ENCODE data around the gene CFTR.

The CFTR gene

DNA sequence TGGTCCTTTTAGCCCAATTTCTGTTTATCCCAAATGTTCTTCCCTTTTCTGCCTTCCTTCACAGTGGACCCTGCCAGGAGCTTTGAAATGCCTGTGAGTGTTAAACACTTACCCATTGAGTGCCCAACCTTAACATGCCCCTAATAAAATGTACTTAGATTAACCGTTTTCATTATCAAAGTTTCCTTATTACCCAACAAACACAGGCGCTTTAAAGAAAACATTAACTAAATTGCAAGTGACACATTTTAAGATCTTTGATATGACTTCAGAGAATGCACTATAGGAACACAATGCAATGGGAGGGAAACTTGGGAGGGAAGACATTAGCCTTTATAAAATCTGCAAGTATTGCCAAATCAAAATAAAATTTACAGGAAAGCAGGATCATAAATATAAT, 177.0 kb downstream of the CFTR start:
- FAIRE-seq, result no peak

GRCh38 chr7:117659531-117660011, 179.7 kb downstream of the CFTR start:
- FAIRE-seq, result no peak

GRCh38 chr7:117661328-117661727, 181.5 kb downstream of the CFTR start:
- FAIRE-seq, result no peak

DNA sequence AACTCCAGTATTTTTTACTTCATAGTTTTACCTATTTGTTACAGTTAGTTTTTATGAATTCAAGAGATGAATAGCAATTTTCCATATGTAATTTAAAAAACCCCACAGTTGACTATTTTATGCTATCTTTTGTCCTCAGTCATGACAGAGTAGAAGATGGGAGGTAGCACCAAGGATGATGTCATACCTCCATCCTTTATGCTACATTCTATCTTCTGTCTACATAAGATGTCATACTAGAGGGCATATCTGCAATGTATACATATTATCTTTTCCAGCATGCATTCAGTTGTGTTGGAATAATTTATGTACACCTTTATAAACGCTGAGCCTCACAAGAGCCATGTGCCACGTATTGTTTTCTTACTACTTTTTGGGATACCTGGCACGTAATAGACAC, 184.2 kb downstream of the CFTR start:
- no peak for FAIRE-seq

DNA sequence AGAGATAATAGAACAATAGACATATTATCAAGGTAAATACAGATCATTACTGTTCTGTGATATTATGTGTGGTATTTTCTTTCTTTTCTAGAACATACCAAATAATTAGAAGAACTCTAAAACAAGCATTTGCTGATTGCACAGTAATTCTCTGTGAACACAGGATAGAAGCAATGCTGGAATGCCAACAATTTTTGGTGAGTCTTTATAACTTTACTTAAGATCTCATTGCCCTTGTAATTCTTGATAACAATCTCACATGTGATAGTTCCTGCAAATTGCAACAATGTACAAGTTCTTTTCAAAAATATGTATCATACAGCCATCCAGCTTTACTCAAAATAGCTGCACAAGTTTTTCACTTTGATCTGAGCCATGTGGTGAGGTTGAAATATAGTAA, 185.5 kb downstream of the CFTR start:
- FAIRE-seq, result no peak

- no peak for FAIRE-seq
These were observed 186.2 kb downstream of the CFTR start for GRCh38 chr7:117666031-117666430.

DNA sequence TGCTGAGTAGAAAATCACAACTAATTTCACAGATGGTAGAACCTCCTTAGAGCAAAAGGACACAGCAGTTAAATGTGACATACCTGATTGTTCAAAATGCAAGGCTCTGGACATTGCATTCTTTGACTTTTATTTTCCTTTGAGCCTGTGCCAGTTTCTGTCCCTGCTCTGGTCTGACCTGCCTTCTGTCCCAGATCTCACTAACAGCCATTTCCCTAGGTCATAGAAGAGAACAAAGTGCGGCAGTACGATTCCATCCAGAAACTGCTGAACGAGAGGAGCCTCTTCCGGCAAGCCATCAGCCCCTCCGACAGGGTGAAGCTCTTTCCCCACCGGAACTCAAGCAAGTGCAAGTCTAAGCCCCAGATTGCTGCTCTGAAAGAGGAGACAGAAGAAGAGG, 186.9 kb downstream of the CFTR start:
- no peak for FAIRE-seq

- no peak for FAIRE-seq
These were observed 187.6 kb downstream of the CFTR start for GRCh38 chr7:117667456-117667855.

DNA sequence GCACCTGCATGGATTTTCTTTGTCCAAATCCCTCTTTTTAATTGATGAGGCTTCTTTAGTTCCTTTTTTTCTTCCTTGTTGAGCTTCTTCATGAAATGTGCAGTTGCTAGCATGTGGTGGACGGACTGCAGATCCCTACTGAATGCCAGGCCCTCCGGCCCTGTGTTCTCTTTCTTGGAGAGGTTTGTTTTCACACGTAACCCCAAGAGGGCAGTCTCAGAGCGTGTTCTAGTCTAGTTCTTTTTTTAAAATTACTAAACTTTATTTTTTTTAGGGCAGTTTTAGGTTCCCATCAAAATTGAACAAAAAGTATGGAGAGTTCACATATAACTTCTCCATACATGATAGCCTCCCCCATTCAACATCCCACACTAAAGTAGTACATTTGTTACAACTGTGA, 190.0 kb downstream of the CFTR start:
- FAIRE-seq, result no peak

DNA sequence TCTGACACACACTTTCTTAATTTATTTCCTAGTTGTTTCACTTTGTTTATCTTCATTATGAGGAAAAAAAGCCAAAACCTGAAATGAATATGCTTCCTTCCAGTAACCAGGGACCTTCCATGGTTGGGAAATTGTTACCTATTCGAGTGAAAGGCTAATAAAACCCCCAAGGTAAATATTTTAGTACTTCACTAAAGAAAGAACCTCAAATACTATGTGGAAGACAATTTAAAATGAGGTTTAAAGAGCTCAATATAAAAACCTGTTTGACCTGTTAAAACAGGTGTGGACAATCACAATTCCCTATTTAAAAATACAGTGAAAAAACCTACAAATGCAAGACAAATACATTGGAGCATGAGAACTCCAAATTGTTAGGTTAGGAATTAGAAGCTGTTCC, 192.6 kb downstream of the CFTR start:
- no peak for FAIRE-seq

GRCh38 chr7:117673367-117673766, 193.5 kb downstream of the CFTR start:
- FAIRE-seq, result no peak

DNA sequence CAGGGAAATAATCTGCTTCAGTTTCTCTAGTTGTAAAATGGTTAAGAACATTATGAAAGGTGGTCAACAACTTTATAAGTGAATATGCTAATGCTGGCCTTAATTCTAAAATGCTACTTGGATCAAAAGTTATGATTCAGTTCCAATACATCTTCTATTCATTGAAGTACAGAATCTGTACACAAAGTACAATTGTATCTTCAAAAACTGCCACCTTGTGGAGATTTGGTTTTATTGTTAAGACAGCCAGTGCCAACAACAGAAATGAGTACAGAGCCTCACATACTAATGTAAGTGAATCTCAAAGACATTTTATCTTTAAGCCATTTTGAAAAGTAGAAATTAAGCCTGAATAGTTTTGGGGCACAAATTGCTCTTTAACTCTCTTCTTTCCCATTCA, 194.0 kb downstream of the CFTR start:
- peak; percentile 89 for FAIRE-seq

GRCh38 chr7:117674617-117675016, 194.8 kb downstream of the CFTR start:
- no peak for FAIRE-seq

DNA sequence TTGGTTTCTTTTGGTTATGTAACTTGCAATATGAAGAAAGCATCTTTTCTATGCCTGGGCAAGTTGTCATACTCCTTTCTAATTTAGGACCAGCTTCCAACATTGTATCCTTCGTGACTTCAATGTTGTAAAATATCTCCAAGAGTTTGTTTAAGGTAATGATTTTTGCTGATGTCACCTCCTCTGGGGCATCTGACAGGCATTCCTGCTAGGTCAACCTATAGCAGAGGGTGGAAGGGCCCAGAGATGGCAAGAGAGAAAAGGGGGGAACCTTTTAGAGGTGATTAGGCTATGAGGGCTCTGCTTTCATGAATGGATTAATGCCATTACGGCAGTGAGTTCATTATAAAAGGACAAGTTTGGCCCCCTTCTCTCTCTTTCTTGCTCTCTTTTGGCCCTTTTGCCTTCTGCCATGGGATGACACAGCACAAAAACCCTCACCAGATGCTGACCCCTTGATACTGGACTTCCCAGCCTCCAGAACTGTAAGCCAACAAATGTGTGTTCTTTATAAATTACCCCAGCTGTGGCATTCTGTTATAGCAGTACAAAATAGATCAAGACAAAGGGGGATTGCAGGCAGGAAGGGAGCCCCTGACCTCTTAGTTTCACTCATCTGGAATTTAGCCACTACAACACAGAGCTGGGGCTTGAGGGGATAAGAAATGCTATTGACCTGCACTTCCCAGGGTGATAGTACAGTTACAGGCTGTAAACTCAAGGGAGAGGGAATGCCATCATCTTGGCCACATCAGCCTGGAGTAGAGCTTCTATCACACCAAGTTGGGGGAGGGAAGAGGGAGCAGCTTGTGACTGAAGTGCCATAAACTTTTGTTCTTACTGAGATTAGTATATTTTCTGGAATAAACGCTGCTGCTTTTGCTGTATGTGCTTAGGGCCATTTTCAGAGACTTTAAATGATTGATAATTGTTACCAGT, 195.9 kb downstream of the CFTR start:
- FAIRE-seq, result no peak

GRCh38 chr7:117679120-117679519, 199.3 kb downstream of the CFTR start:
- no peak for FAIRE-seq

DNA sequence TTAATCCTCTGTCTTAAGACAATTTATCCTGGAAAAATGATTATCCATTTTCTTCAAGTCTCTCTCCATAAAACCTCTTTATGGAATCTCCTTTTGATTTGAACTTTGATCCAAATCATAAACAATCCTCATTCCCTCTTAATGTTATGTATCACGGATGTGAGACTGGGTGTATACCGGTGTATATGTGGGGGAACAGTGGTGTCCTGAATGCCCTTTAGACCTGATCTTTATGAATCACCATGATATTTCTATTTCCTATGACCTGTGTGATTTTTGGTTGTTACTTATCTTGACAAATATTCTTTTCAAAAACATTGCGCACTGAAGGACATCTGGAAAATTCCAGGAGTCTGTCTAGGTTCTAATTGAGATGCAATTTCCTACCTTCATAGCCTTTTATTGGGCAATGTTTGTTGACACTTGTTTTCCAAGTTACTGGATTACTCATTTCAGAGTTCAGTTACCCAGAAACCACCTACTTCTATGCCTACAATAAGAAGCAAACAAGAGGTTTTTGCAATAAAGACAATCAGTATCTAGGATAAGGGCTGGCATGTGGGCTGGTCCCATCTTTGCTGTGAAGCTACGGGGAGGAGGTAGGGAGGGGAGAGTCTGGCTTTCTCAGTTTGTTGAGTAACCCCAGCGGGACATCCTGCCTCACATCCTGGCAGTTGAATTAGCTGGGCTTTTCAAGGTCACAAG, 203.0 kb downstream of the CFTR start:
- FAIRE-seq, result no peak

GRCh38 chr7:117683430-117684175, 203.8 kb downstream of the CFTR start:
- FAIRE-seq, result no peak

DNA sequence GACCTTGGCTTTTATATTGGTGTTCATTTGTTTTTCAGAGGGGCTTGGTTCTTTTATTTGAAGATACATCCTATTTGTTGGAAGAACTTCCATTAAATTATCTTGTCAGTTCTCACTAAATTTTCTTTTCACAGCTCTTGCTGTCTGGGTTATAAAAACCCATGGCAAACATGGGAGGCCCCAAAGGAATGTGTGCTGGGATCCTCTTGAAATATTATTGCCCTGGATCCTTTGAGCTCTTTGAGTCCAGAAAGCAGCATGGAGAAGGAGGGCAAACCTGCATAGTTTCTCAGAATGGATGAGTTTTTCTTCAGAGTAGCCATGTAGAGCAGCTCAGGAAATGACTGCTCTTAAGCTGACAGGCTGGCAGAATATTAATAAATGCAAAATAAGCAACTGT, 206.0 kb downstream of the CFTR start:
- no peak for FAIRE-seq

- no peak for FAIRE-seq
These were observed 206.6 kb downstream of the CFTR start for GRCh38 chr7:117686311-117686935.

DNA sequence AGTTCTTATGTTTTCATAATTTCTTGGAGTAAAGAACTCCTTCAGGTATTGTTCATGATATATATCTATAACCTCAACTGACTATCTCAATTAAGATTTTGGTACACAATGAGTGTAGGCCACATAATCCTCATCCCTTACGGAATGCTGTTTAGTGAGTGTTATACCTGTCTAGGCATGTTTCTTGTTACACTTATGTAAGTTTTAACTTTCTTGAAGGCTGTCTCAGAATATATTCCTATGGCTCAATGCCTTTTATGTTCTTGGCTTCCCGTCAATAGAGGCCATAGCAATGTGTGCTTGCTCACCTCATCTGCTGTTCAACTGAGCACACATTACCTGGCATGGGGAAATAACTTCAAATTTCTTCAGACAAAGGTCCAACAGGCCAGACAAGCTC, 208.3 kb downstream of the CFTR start:
- no peak for FAIRE-seq

- no peak for FAIRE-seq
These were observed 209.6 kb downstream of the CFTR start for GRCh38 chr7:117689406-117689805.

DNA sequence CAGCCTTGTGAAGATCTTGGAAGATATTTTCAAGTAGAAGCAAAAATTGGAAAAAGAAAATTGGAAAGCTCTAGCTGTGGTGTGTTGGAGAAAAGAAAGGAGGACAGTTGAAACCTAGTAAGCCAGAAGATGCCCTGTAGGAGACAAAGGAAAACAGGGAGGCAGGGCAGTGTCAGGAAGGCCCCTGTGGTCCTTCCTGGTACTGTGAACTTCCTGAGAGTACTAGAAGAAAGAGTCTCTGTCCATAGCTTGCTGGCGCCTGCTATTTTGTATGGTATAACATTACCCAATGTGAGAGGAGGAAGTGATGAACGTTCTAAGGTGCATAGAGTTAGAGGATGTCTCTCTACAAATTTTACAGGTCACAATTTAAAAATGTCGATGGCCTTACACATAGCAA, 210.3 kb downstream of the CFTR start:
- no peak for FAIRE-seq

- no peak for FAIRE-seq
These were observed 212.5 kb downstream of the CFTR start for GRCh38 chr7:117692338-117692737.
